A549 (cell line): Measurements from ENCODE around the gene EPC2. TPM values are rescaled to one million over a fixed set of nuclear protein-coding genes. Genes with fewer than 3 reads are reported as not detected.
A peak's percentile ranks its signal among the peaks of the same experiment; 100 is the strongest.

ENCODE experiments used
- ATAC-seq, 2 experiments: fragments of 200-7000 bp in 1 of 2; fragments of >200 bp in 1 of 2; cut with Nextera tagmentation in 1 of 2; cut with Tn5 transposase in 1 of 2; 3 replicates each; pipeline versions ENCODE4 v1.8.0 to v1.9.1; 2018 to 2020; ENCODE audit warnings: mild to moderate bottlenecking in 1 of 2, moderate library complexity in 1 of 2
- CTCF ChIA-PET: fragments of 300-600 bp; sonication (Branson Sonifier 250); formaldehyde crosslinking; extraction: SDS; loops from one replicate; lab custom pipeline; 2021; ENCODE audit warnings: antibody characterized with exemption, inconsistent platforms; lab: Yijun Ruan, JAX
- POLR2A ChIA-PET: fragments of 350-600 bp; formaldehyde crosslinking; extraction: SDS; loops from one replicate; lab custom pipeline; 2021; ENCODE audit warnings: antibody characterized with exemption, inconsistent platforms; lab: Yijun Ruan, JAX
- DNase-seq, 2 experiments: peaks; one replicate each; pipeline versions ENCODE4 v3.0.0 to v3.0.0-alpha.2; 2011 to 2016; ENCODE audit warnings: low read depth in 1 of 2, low spot score in 1 of 2
- FAIRE-seq: peaks from 2 replicates; lab custom pipeline; 2011; peaks lifted over from hg19 to GRCh38; lab: Jason Lieb, UNC
- H3K27ac ChIP-seq, 2 experiments: fragments of >200 bp; sonication (Bioruptor Twin); formaldehyde crosslinking; 3 replicates each; pipeline ENCODE4 v1.5.1; 2016 to 2017
- H3K4me1 ChIP-seq: fragments of >200 bp; sonication (Bioruptor Twin); formaldehyde crosslinking; 3 replicates; pipeline ENCODE4 v1.6.1; 2016
- H3K4me2 ChIP-seq: fragments of >200 bp; sonication (Bioruptor Twin); formaldehyde crosslinking; 3 replicates; pipeline ENCODE4 v1.6.1; 2016
- H3K4me3 ChIP-seq: fragments of >200 bp; sonication (Bioruptor Twin); formaldehyde crosslinking; 3 replicates; pipeline ENCODE4 v1.5.1; 2016
- H3K9me3 ChIP-seq: fragments of >200 bp; sonication (Bioruptor Twin); formaldehyde crosslinking; 3 replicates; pipeline ENCODE4 v1.6.1; 2016
- CEBPB ChIP-seq, 2 experiments: fragments of >200 bp in 1 of 2; sonication (Bioruptor Twin) in 1 of 2; formaldehyde crosslinking in 1 of 2; IDR thresholded peaks; 2 replicates each; pipeline ENCODE4 v1.6.1; 2012 to 2016
- E2F6 ChIP-seq: IDR thresholded peaks from 2 replicates; pipeline ENCODE4 v1.6.1; 2012; ENCODE audit warnings: low read depth, borderline replicate concordance
- EHF ChIP-seq: fragments of 250-450 bp; sonication (Bioruptor Pico); IDR thresholded peaks from 2 replicates; pipeline ENCODE4 v1.5.0; 2020; ENCODE audit warnings: mild to moderate bottlenecking
- ELK1 ChIP-seq: fragments of 150-350 bp; IDR thresholded peaks from 2 replicates; pipeline ENCODE4 v1.6.1; 2014; ENCODE audit warnings: low read depth, mild to moderate bottlenecking, low read length
- EP300 ChIP-seq, 2 experiments: fragments of >200 bp; sonication (Bioruptor Twin); formaldehyde crosslinking; IDR thresholded peaks; 2 replicates in 1 of 2; 3 replicates in 1 of 2; pipeline ENCODE4 v1.6.1; 2016 to 2017
- ESRRA ChIP-seq: fragments of 150-350 bp; IDR thresholded peaks from 2 replicates; pipeline ENCODE4 v1.6.1; 2014; ENCODE audit warnings: mild to moderate bottlenecking, low read length, borderline replicate concordance
- FOSL2 ChIP-seq, 2 experiments: fragments of 450-650 bp in 1 of 2; fragments of >200 bp in 1 of 2; sonication (Bioruptor Twin) in 1 of 2; formaldehyde crosslinking; IDR thresholded peaks; 2 replicates each; pipeline versions ENCODE4 v1.5.0 to v1.6.1; 2016 to 2020; ENCODE audit warnings: mild to moderate bottlenecking in 1 of 2, moderate library complexity in 1 of 2
- GATA3 ChIP-seq: IDR thresholded peaks from 2 replicates; pipeline ENCODE4 v1.6.1; 2012; ENCODE audit warnings: borderline replicate concordance
- HDAC2 ChIP-seq: fragments of 200-600 bp; sonication (generic); IDR thresholded peaks from 2 replicates; pipeline ENCODE4 v1.6.1; 2016
- HES2 ChIP-seq: fragments of >200 bp; sonication (Bioruptor Twin); formaldehyde crosslinking; IDR thresholded peaks from 2 replicates; pipeline ENCODE4 v1.6.1; 2016
- HEYL ChIP-seq: fragments of 250-450 bp; sonication (Bioruptor Pico); IDR thresholded peaks from 2 replicates; pipeline ENCODE4 v1.8.0; 2021; ENCODE audit warnings: mild to moderate bottlenecking, moderate library complexity
- HOXB13 ChIP-seq: fragments of 250-450 bp; sonication (Bioruptor Pico); IDR thresholded peaks from 2 replicates; pipeline ENCODE4 v1.5.0; 2020; ENCODE audit warnings: low read depth, mild to moderate bottlenecking, moderate library complexity
- HOXB5 ChIP-seq: fragments of 250-450 bp; sonication (Bioruptor Pico); IDR thresholded peaks from 2 replicates; pipeline ENCODE4 v1.5.0; 2020; ENCODE audit warnings: mild to moderate bottlenecking, moderate library complexity
- MAFK ChIP-seq: fragments of 450-650 bp; IDR thresholded peaks from 2 replicates; pipeline ENCODE4 v1.6.1; 2014; ENCODE audit not compliant: partially characterized antibody
- MAZ ChIP-seq: fragments of 150-350 bp; IDR thresholded peaks from 2 replicates; pipeline ENCODE4 v1.6.1; 2014; ENCODE audit warnings: antibody characterized with exemption, low read depth, low read length, borderline replicate concordance
- MYC ChIP-seq: IDR thresholded peaks from 2 replicates; pipeline ENCODE4 v1.6.1; 2012; ENCODE audit warnings: mild to moderate bottlenecking, inconsistent platforms, low read length, improper control_type of control experiment, borderline replicate concordance
- NR3C1 ChIP-seq: fragments of >200 bp; sonication (Bioruptor Twin); formaldehyde crosslinking; IDR thresholded peaks from 3 replicates; pipeline ENCODE4 v1.6.1; 2017
- PBX3 ChIP-seq: IDR thresholded peaks from 2 replicates; pipeline ENCODE4 v1.6.1; 2012
- PHF8 ChIP-seq: fragments of 200-600 bp; sonication (generic); IDR thresholded peaks from 2 replicates; pipeline ENCODE4 v1.6.1; 2016; ENCODE audit warnings: low read depth, mild to moderate bottlenecking, antibody characterized with exemption, moderate library complexity, borderline replicate concordance
- POLR2A ChIP-seq: IDR thresholded peaks from 2 replicates; pipeline ENCODE4 v1.6.1; 2012; ENCODE audit warnings: mild to moderate bottlenecking, low read length
- RAD21 ChIP-seq, 2 experiments: fragments of >200 bp in 1 of 2; sonication (Bioruptor Twin) in 1 of 2; formaldehyde crosslinking in 1 of 2; IDR thresholded peaks in 1 of 2; conservative IDR thresholded peaks in 1 of 2; 2 replicates in 1 of 2; 3 replicates in 1 of 2; pipeline ENCODE4 v1.6.1; 2012 to 2018; ENCODE audit warnings: inconsistent platforms in 1 of 2
- RCOR1 ChIP-seq: fragments of 150-350 bp; IDR thresholded peaks from 2 replicates; pipeline ENCODE4 v1.6.1; 2014; ENCODE audit warnings: antibody characterized with exemption, low read length, low read depth
- RNF2 ChIP-seq: fragments of 200-600 bp; sonication (generic); IDR thresholded peaks from 2 replicates; pipeline ENCODE4 v1.6.1; 2016; ENCODE audit warnings: low read depth, mild to moderate bottlenecking, antibody characterized with exemption, moderate library complexity, borderline replicate concordance
- SMC3 ChIP-seq: fragments of >200 bp; sonication (Bioruptor Twin); formaldehyde crosslinking; IDR thresholded peaks from 3 replicates; pipeline ENCODE4 v1.6.1; 2018; ENCODE audit warnings: inconsistent platforms
- SREBF2 ChIP-seq: fragments of 450-650 bp; IDR thresholded peaks from 2 replicates; pipeline ENCODE4 v1.6.1; 2014; ENCODE audit warnings: mild to moderate bottlenecking, moderate library complexity
- USF2 ChIP-seq: fragments of 450-650 bp; IDR thresholded peaks from 2 replicates; pipeline ENCODE4 v1.6.1; 2014; ENCODE audit warnings: antibody characterized with exemption
- ZSCAN20 ChIP-seq: fragments of 250-450 bp; sonication (Bioruptor Pico); IDR thresholded peaks from 2 replicates; pipeline ENCODE4 v1.8.0; 2022; ENCODE audit warnings: mild to moderate bottlenecking, moderate library complexity
- WGBS: methylation state at CpG from one replicate; pipeline ENCODE4 v1.1.6; 2017; ENCODE audit errors: missing lambda C conversion rate; 5-methylcytosine and 5-hydroxymethylcytosine counted together
- polyA plus RNA-seq, 4 experiments: library from polyadenylated mRNA; depleted of rRNA in 3 of 4; stranded (reverse); fragments of >200 nt; fragmentation: RNase III in 1 of 4; extraction: RNeasy Plus Mini Kit Qiagen cat#74134 plus additional on column Dnase treatment in 1 of 4; gene quantifications; 2 replicates in 3 of 4; 3 replicates in 1 of 4; pipeline ENCODE4 v1.2.3, GENCODE V29; 2011 to 2017

Gene EPC2
- polyA plus RNA-seq, 2 of the 4 experiments (the other 2 are of a cell fraction), result 8.8 to 23.0 TPM

- DNase-seq (no peak), ATAC-seq (no peak)
- Histone ChIP-seq H3K27ac (no peak overlapping the region), H3K4me1 (no peaks in the 10 kb centered on the region), H3K9me3 (no peaks in the 10 kb centered on the region), H3K4me2 (no peak overlapping the region)
- 86% methylated on average over 3 of the region's 3 CpGs for WGBS
- POLR2A ChIA-PET, result no interaction called here
- TF ChIP-seq RCOR1 (no peak), MAZ (no peak), HDAC2 (no peak), CEBPB (IDR thresholded peaks at IDR 0.05) (no peak), E2F6 (no peak)
- TF ChIP-seq, all 56 proteins: peak for 0
- no peak for FAIRE-seq
- no peak overlapping the region for H3K4me3 ChIP-seq
- CTCF ChIA-PET, result no interaction called here
Observed at GRCh38 chr2:148764815-148765214, 120.3 kb downstream of the EPC2 start.

GRCh38 chr2:148770047-148770446 is 125.5 kb downstream of the EPC2 start:
- H3K4me2 ChIP-seq, result no peak overlapping the region
- ATAC-seq (no peak), DNase-seq (no peak), FAIRE-seq (no peak)
- ChIA-PET POLR2A (no interaction called here), CTCF (no interaction called here)
- H3K27ac ChIP-seq, result no peak overlapping the region
- H3K4me3 ChIP-seq, result no peak overlapping the region
- TF ChIP-seq SMC3 (no peak), FOSL2 (IDR thresholded peaks at IDR 0.05) (no peak), FOSL2 (CRISPR knock-in tag; IDR thresholded peaks at IDR 0.05) (no peak), RAD21 (conservative IDR thresholded peaks at IDR 0.05 in 1 of 2, IDR thresholded peaks at IDR 0.05 in 1 of 2) (no peak), ELK1 (no peak), E2F6 (no peak), HOXB5 (CRISPR knock-in tag) (no peak), HES2 (no peak)
- H3K4me1 ChIP-seq, result no peaks in the 10 kb centered on the region
- no peaks in the 10 kb centered on the region for H3K9me3 ChIP-seq
- 88% methylated on average over 4 of the region's 4 CpGs for WGBS

- H3K9me3 ChIP-seq, result no peaks in the 10 kb centered on the region
- ChIA-PET CTCF (no interaction called here), POLR2A (no interaction called here)
- TF ChIP-seq MAFK (peak; percentile 54), POLR2A (no peak)
- H3K27ac ChIP-seq, result no peak overlapping the region
- DNase-seq (no peak), ATAC-seq (no peak), FAIRE-seq (no peak)
- no peaks in the 10 kb centered on the region for H3K4me1 ChIP-seq
- no peak overlapping the region for H3K4me2 ChIP-seq
- 91% methylated on average over 5 of the region's 5 CpGs for WGBS
- H3K4me3 ChIP-seq, result no peak overlapping the region
Observed at GRCh38 chr2:148781544-148781943, 137.0 kb downstream of the EPC2 start.

- FAIRE-seq (no peak), ATAC-seq (no peak), DNase-seq (no peak)
- ChIA-PET POLR2A (no interaction called here), CTCF (no interaction called here)
- Histone ChIP-seq H3K4me3 (no peak overlapping the region), H3K9me3 (no peaks in the 10 kb centered on the region), H3K27ac (no peak overlapping the region), H3K4me1 (no peaks in the 10 kb centered on the region), H3K4me2 (no peak overlapping the region)
- TF ChIP-seq EHF (CRISPR knock-in tag), result no peak
- no peak for TF ChIP-seq EP300 (IDR thresholded peaks at IDR 0.05)
- no peak for TF ChIP-seq E2F6
- no peak for TF ChIP-seq PBX3
- TF ChIP-seq PHF8, result no peak
- TF ChIP-seq USF2, result no peak
- TF ChIP-seq HOXB5 (CRISPR knock-in tag), result no peak
- no peak for TF ChIP-seq HOXB13 (CRISPR knock-in tag)
- no peak for TF ChIP-seq ESRRA
- TF ChIP-seq SMC3, result no peak
- no peak for TF ChIP-seq ZSCAN20 (CRISPR knock-in tag)
- TF ChIP-seq GATA3, result no peak
- TF ChIP-seq RNF2, result no peak
- no peak for TF ChIP-seq MYC
- no peak for TF ChIP-seq NR3C1
- TF ChIP-seq SREBF2, result no peak
- TF ChIP-seq RCOR1, result no peak
- TF ChIP-seq HEYL (CRISPR knock-in tag), result no peak
Observed at GRCh38 chr2:148789059-148789458, 144.5 kb downstream of the EPC2 start.
